Nephron progenitor cell (in vitro differentiated cells): ENCODE measurements around the gene CAPS.

Experiments
- DNase-seq: peaks from one replicate; pipeline ENCODE4 v3.0.0; 2021
- H3K27ac Mint-ChIP-seq: 2 replicates; pipeline ENCODE4 v1.8.0; 2021; ENCODE audit warnings: mild to moderate bottlenecking, moderate library complexity, mixed read lengths
- H3K27me3 Mint-ChIP-seq: 2 replicates; pipeline ENCODE4 v1.8.0; 2021; ENCODE audit warnings: mild to moderate bottlenecking, low read depth, mixed read lengths; ENCODE audit not compliant: poor library complexity
- H3K36me3 Mint-ChIP-seq: 2 replicates; pipeline ENCODE4 v1.8.0; 2021; ENCODE audit warnings: low read depth, mixed read lengths
- H3K4me1 Mint-ChIP-seq: 2 replicates; pipeline ENCODE4 v1.8.0; 2021; ENCODE audit warnings: mixed read lengths
- H3K4me3 Mint-ChIP-seq: 2 replicates; pipeline ENCODE4 v1.8.0; 2021; ENCODE audit warnings: mild to moderate bottlenecking, moderate library complexity, mixed read lengths
- H3K9me3 Mint-ChIP-seq: 2 replicates; pipeline ENCODE4 v1.8.0; 2021; ENCODE audit warnings: mild to moderate bottlenecking, moderate library complexity, mixed read lengths
- CTCF ChIP-seq: fragments of 200-600 bp; sonication (generic); IDR thresholded peaks from 2 replicates; pipeline ENCODE4 v1.5.0; 2021; ENCODE audit warnings: antibody characterized with exemption

Gene CAPS

GRCh38 chr19:5913739-5914357 lies at the start of gene CAPS:
CAPS (plus strand) TSS chr19:5914254; CDS start chr19:5914407, 153 bp downstream.
- Mint-ChIP-seq H3K27me3 (no peaks in the 10 kb centered on the region), H3K4me1 (peaks cover 16% of the 10 kb centered on the region), H3K36me3 (peaks cover 4% of the 10 kb centered on the region), H3K9me3 (no peaks in the 10 kb centered on the region), H3K27ac (peak within 1 kb of the TSS; percentile 89), H3K4me3 (no peak within 1 kb of the TSS)
- no peak for TF ChIP-seq CTCF
- DNase-seq, result no peak

GRCh38 chr19:5864725-5865486 lies 49.1 kb upstream of the CAPS start:
- Mint-ChIP-seq H3K27ac (no peak overlapping the region), H3K36me3 (no peaks in the 10 kb centered on the region), H3K27me3 (peaks cover 16% of the 10 kb centered on the region), H3K4me3 (no peak overlapping the region), H3K4me1 (peaks cover 34% of the 10 kb centered on the region), H3K9me3 (no peaks in the 10 kb centered on the region)
- no peak for TF ChIP-seq CTCF
- DNase-seq, result no peak

GRCh38 chr19:5865772-5866171 lies 48.3 kb upstream of the CAPS start:
- Mint-ChIP-seq H3K36me3 (no peaks in the 10 kb centered on the region), H3K4me1 (peaks cover 30% of the 10 kb centered on the region), H3K4me3 (no peak overlapping the region), H3K27me3 (peaks cover 16% of the 10 kb centered on the region), H3K9me3 (no peaks in the 10 kb centered on the region), H3K27ac (no peak overlapping the region)
- DNase-seq, result no peak
- no peak for TF ChIP-seq CTCF

GRCh38 chr19:5867201-5868136 lies 46.6 kb upstream of the CAPS start:
- H3K36me3 Mint-ChIP-seq, result no peaks in the 10 kb centered on the region
- H3K27ac Mint-ChIP-seq, result peak overlapping the region; percentile 4
- DNase-seq, result no peak
- H3K9me3 Mint-ChIP-seq, result no peaks in the 10 kb centered on the region
- TF ChIP-seq CTCF, result no peak
- H3K4me1 Mint-ChIP-seq, result peaks cover 23% of the 10 kb centered on the region
- H3K4me3 Mint-ChIP-seq, result no peak overlapping the region
- peaks cover 8% of the 10 kb centered on the region for H3K27me3 Mint-ChIP-seq

GRCh38 chr19:5870986-5871394 lies 43.1 kb upstream of the CAPS start:
- Mint-ChIP-seq H3K27me3 (peaks cover 5% of the 10 kb centered on the region), H3K9me3 (no peaks in the 10 kb centered on the region), H3K4me3 (no peak overlapping the region), H3K4me1 (peaks cover 13% of the 10 kb centered on the region), H3K27ac (no peak overlapping the region), H3K36me3 (no peaks in the 10 kb centered on the region)
- no peak for TF ChIP-seq CTCF
- DNase-seq, result no peak
